CD4-positive, alpha-beta T cell (primary cell): ENCODE results near the gene TM4SF5. TPM values are rescaled to one million over a fixed set of nuclear protein-coding genes. Genes with fewer than 3 reads are reported as not detected.

Source experiments
- ATAC-seq: fragments of 200-7000 bp; cut with Tn5 transposase; one replicate; pipeline ENCODE4 v1.10.0; 2022; ENCODE audit warnings: mild to moderate bottlenecking; ENCODE audit not compliant: poor library complexity
- CTCF ChIA-PET: fragments of 350-600 bp; sonication (Branson Sonifier 250); formaldehyde crosslinking; loops from one replicate; lab custom pipeline; 2021; ENCODE audit warnings: antibody characterized with exemption, inconsistent platforms; lab: Charles Lee
- POLR2A ChIA-PET: fragments of 350-600 bp; sonication (Branson Sonifier 250); formaldehyde crosslinking; loops from one replicate; lab custom pipeline; 2021; ENCODE audit warnings: antibody characterized with exemption, inconsistent platforms; lab: Charles Lee
- DNase-seq, 14 experiments: peaks; one replicate each; pipeline ENCODE4 v3.0.0-alpha.2; 2013 to 2020; ENCODE audit warnings: mixed read lengths in 2 of 14
- H3K27ac ChIP-seq, 2 donors: one replicate each; pipeline versions ENCODE4 v1.5.1 to v1.7.0; 2013; ENCODE audit warnings: low read length in 2 of 2, low read depth in 1 of 2, mild to moderate bottlenecking in 1 of 2
- H3K27me3 ChIP-seq, 2 experiments: 1 replicate in 1 of 2; 2 replicates in 1 of 2; pipeline versions ENCODE4 v1.6.1 to v1.7.0; 2013; ENCODE audit warnings: low read length in 2 of 2, control low read depth in 1 of 2, mild to moderate bottlenecking in 1 of 2, moderate library complexity in 1 of 2; ENCODE audit not compliant: insufficient read depth in 2 of 2, control insufficient read depth in 1 of 2
- H3K36me3 ChIP-seq: one replicate; pipeline ENCODE4 v1.6.1; 2013; ENCODE audit warnings: low read length, control low read depth; ENCODE audit not compliant: insufficient read depth
- H3K4me1 ChIP-seq: one replicate; pipeline ENCODE4 v1.6.1; 2013; ENCODE audit warnings: low read length, control low read depth; ENCODE audit not compliant: insufficient read depth
- H3K4me3 ChIP-seq: one replicate; pipeline ENCODE4 v1.5.1; 2013; ENCODE audit warnings: mild to moderate bottlenecking, low read length, moderate library complexity
- H3K9me3 ChIP-seq, 2 experiments: 1 replicate in 1 of 2; 2 replicates in 1 of 2; pipeline versions ENCODE4 v1.6.1 to v1.7.0; 2013; ENCODE audit warnings: low read length in 2 of 2, mild to moderate bottlenecking in 2 of 2, control low read depth in 1 of 2, moderate library complexity in 1 of 2; ENCODE audit not compliant: control insufficient read depth in 1 of 2, insufficient read depth in 1 of 2
- H3K27ac Mint-ChIP-seq: one replicate; pipeline ENCODE4 v1.8.0; 2020; ENCODE audit warnings: mixed read lengths
- H3K27me3 Mint-ChIP-seq: one replicate; pipeline ENCODE4 v1.8.0; 2021; ENCODE audit warnings: mixed read lengths
- H3K36me3 Mint-ChIP-seq: one replicate; pipeline ENCODE4 v1.8.0; 2021; ENCODE audit warnings: low read depth, mixed read lengths
- H3K4me1 Mint-ChIP-seq: one replicate; pipeline ENCODE4 v1.8.0; 2021; ENCODE audit warnings: low read depth, mixed read lengths
- H3K4me3 Mint-ChIP-seq: one replicate; pipeline ENCODE4 v1.8.0; 2020; ENCODE audit warnings: mild to moderate bottlenecking, mixed read lengths
- H3K9me3 Mint-ChIP-seq: one replicate; pipeline ENCODE4 v1.8.0; 2020; ENCODE audit warnings: mixed read lengths
- CTCF ChIP-seq: fragments of 200-600 bp; IDR thresholded peaks from one replicate; pipeline ENCODE4 v1.8.0; 2022; ENCODE audit warnings: antibody characterized with exemption, mild to moderate bottlenecking
- intact Hi-C, 2 experiments: fragments of 100-400 bp; cut with DNase I in 1 of 2; cut with micrococcal nuclease in 1 of 2; formaldehyde crosslinking; loops; one replicate each; pipeline versions ENCODE4 v1.15.1 to v1.9.0; 2023 to 2025; cut with DNase I, micrococcal nuclease
- total RNA-seq, 174 experiments: library from RNA in 2 of 174; stranded (reverse) in 2 of 174; gene quantifications; one replicate each; pipeline ENCODE4 v1.2.3 and lab custom pipeline; 2021 to 2026

Gene TM4SF5
- total RNA-seq, 2 experiments from 2014 or later: not detected

- H3K9me3 ChIP-seq: peaks cover 0 to 26% of the 10 kb centered on the region in 2 experiments
- ChIA-PET CTCF (interaction anchor here (1.7 kb wide), 1 partner anchor 76 kb away, joined by 6 read pairs; the partner anchor contains the start of gene ARRB2), POLR2A (interaction anchor here (1.5 to 2.2 kb wide), 2 partner anchors 11 to 75 kb away, joined by 5 to 10 read pairs; partner anchors contain the start of genes ARRB2 and PSMB6)
- H3K27ac ChIP-seq: no peak overlapping the region
- H3K36me3 Mint-ChIP-seq: no peaks in the 10 kb centered on the region
- H3K4me1 ChIP-seq: peaks cover 33% of the 10 kb centered on the region
- peaks cover 20% of the 10 kb centered on the region for H3K4me1 Mint-ChIP-seq
- H3K27me3 Mint-ChIP-seq: peaks cover 70% of the 10 kb centered on the region
- peaks cover 58 to 59% of the 10 kb centered on the region in 2 experiments for H3K27me3 ChIP-seq
- no peaks in the 10 kb centered on the region for H3K36me3 ChIP-seq
- no peaks in the 10 kb centered on the region for H3K9me3 Mint-ChIP-seq
- peak overlapping the region; percentile 30 for H3K4me3 Mint-ChIP-seq
- no peak overlapping the region for H3K27ac Mint-ChIP-seq
- ATAC-seq (no peak), DNase-seq (peak in 4 of 14 experiments; percentile 12 to 41 (median 26))
- H3K4me3 ChIP-seq: no peak overlapping the region
- no peak for TF ChIP-seq CTCF
- intact Hi-C loops: loop anchor here (2.0 to 5.0 kb wide), 3 partner anchors 53 to 117 kb away; partner anchors contain the start of genes CHRNE (in 1 of the 2) and MED11 (in 1 of the 2)
Observed at GRCh38 chr17:4785311-4786105, 13.8 kb downstream of the TM4SF5 start.

- H3K27me3 ChIP-seq: peaks cover 54 to 57% of the 10 kb centered on the region in 2 experiments
- H3K27ac Mint-ChIP-seq: no peak within 1 kb of the TSS
- ATAC-seq (no peak), DNase-seq (peak in 2 of 14 experiments; percentile 27 to 30)
- intact Hi-C loops: loop anchor here (2.0 to 5.0 kb wide), 3 partner anchors 54 to 116 kb away; partner anchors contain the start of genes CHRNE (in 1 of the 2) and MED11 (in 1 of the 2)
- H3K4me1 Mint-ChIP-seq: peaks cover 24% of the 10 kb centered on the region
- H3K27me3 Mint-ChIP-seq: peaks cover 70% of the 10 kb centered on the region
- H3K4me3 Mint-ChIP-seq: peak within 1 kb of the TSS; percentile 55
- ChIA-PET CTCF (interaction anchor here (1.7 kb wide), 1 partner anchor 76 kb away, joined by 6 read pairs; the partner anchor contains the start of gene ARRB2), POLR2A (interaction anchor here (2.2 kb wide), 1 partner anchor 10 kb away, joined by 10 read pairs; the partner anchor contains the start of gene PSMB6)
- no peaks in the 10 kb centered on the region for H3K36me3 ChIP-seq
- H3K4me1 ChIP-seq: peaks cover 38% of the 10 kb centered on the region
- peaks cover 0 to 26% of the 10 kb centered on the region in 2 experiments for H3K9me3 ChIP-seq
- H3K9me3 Mint-ChIP-seq: no peaks in the 10 kb centered on the region
- H3K4me3 ChIP-seq: no peak within 1 kb of the TSS
- no peaks in the 10 kb centered on the region for H3K36me3 Mint-ChIP-seq
- no peak for TF ChIP-seq CTCF
- H3K27ac ChIP-seq: no peak within 1 kb of the TSS
Observed at GRCh38 chr17:4786106-4786511, 14.4 kb downstream of the TM4SF5 start, which contains the start of gene VMO1. Gene VMO1, minus strand, starts transcription at chr17:4786364. Its CDS starts 12 bp downstream, at chr17:4786352.

GRCh38 chr17:4786516-4786915, 14.8 kb downstream of the TM4SF5 start:
- ChIA-PET CTCF (interaction anchor here (1.4 to 1.7 kb wide), 2 partner anchors 77 to 114 kb away, joined by 3 to 6 read pairs; partner anchors contain the start of gene ARRB2), POLR2A (interaction anchor here (2.2 kb wide), 1 partner anchor 10 kb away, joined by 10 read pairs; the partner anchor contains the start of gene PSMB6)
- peak overlapping the region; percentile 55 for H3K4me3 Mint-ChIP-seq
- peaks cover 70% of the 10 kb centered on the region for H3K27me3 Mint-ChIP-seq
- Histone ChIP-seq H3K4me1 (peaks cover 38% of the 10 kb centered on the region), H3K27ac (no peak overlapping the region), H3K4me3 (no peak overlapping the region), H3K9me3 (peaks cover 0 to 26% of the 10 kb centered on the region in 2 experiments), H3K27me3 (peaks cover 54 to 57% of the 10 kb centered on the region in 2 experiments), H3K36me3 (no peaks in the 10 kb centered on the region)
- H3K36me3 Mint-ChIP-seq: no peaks in the 10 kb centered on the region
- ATAC-seq (no peak), DNase-seq (no peak)
- TF ChIP-seq CTCF: no peak
- intact Hi-C loops: loop anchor here (2.0 to 5.0 kb wide), 3 partner anchors 54 to 116 kb away; partner anchors contain the start of genes CHRNE (in 1 of the 2) and MED11 (in 1 of the 2)
- no peak overlapping the region for H3K27ac Mint-ChIP-seq
- no peaks in the 10 kb centered on the region for H3K9me3 Mint-ChIP-seq
- peaks cover 24% of the 10 kb centered on the region for H3K4me1 Mint-ChIP-seq
